GM23248 (cell line): ENCODE results near the gene CD96.

ENCODE experiments used
- EZH2 ChIP-seq: fragments of 200-600 bp; sonication (generic); IDR thresholded peaks from 2 replicates; pipeline ENCODE4 v1.6.1; 2018; ENCODE audit warnings: antibody characterized with exemption, mild to moderate bottlenecking; ENCODE audit not compliant: insufficient read depth, poor library complexity, severe bottlenecking
- EZH2phosphoT487 ChIP-seq: fragments of 200-600 bp; sonication (generic); IDR thresholded peaks from 2 replicates; pipeline ENCODE4 v1.6.1; 2018; ENCODE audit warnings: antibody characterized with exemption, moderate library complexity, mild to moderate bottlenecking, low read depth; ENCODE audit not compliant: insufficient read depth

DNA sequence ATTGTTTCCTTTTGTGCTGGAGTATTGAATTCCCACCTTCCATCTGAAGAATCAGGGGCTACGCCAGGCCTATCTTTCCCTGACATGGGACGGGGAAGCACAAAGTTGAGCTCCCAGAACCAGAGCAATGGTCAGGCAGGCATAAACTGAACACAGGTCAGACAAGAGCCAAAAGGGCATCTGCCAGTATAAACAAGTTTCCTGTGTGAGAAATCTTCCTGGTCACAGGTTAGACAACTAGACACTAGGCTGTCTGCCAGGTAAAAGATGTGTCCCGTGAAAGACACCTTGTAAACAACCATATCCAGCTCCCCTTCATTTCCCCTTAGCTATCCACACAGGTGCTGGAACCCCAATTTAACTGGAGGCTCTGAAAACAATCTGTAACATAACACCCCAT, 44.0 kb upstream of the CD96 start:
- TF ChIP-seq EZH2 (no peak), EZH2phosphoT487 (no peak)
